Spleen (tissue), 7 donors: ENCODE data around the gene CACNB1.
"Not testable (repeated sequence)": the region's sequence is repeated elsewhere in the genome, so short reads cannot be mapped to it uniquely, and the experiment has no call there.

Experiments used
- CTCF ChIP-seq, 11 experiments: fragments of 200-600 bp in 7 of 11; fragments of 450-650 bp in 4 of 11; sonication (generic) in 4 of 11; IDR thresholded peaks in 8 of 11; conservative IDR thresholded peaks in 3 of 11; 1 replicate in 7 of 11; 2 replicates in 4 of 11; pipeline versions ENCODE4 v1.4.0 to v1.8.0; 2016 to 2021; ENCODE audit warnings: antibody characterized with exemption in 11 of 11, inconsistent platforms in 4 of 11, mild to moderate bottlenecking in 1 of 11
- POLR2A ChIP-seq, 3 donors: fragments of 450-650 bp; IDR thresholded peaks; one replicate each; pipeline ENCODE4 v1.5.1; 2017; ENCODE audit warnings: antibody characterized with exemption in 3 of 3, mild to moderate bottlenecking in 1 of 3
- POLR2AphosphoS5 ChIP-seq, 3 donors: sonication (generic); formaldehyde crosslinking; IDR thresholded peaks; one replicate each; pipeline ENCODE4 v1.5.1; 2017; ENCODE audit warnings: antibody characterized with exemption in 3 of 3
- donor health status: DM: no; HTN: no; CAD: no; lungs with moderate emphysema.
- donor health status: DM: no; HTN: no; CAD: no.
- donor health status: DM: no; HTN: no; CAD: no.

- TF ChIP-seq CTCF (IDR thresholded peaks at IDR 0.05 in 8 of 11, conservative IDR thresholded peaks at IDR 0.05 in 3 of 11); POLR2A (IDR thresholded peaks at IDR 0.05); POLR2AphosphoS5 (IDR thresholded peaks at IDR 0.05): not testable (repeated sequence)
These were observed 67.9 kb downstream of the CACNB1 start for GRCh38 chr17:39129544-39129943.
